WTC11 (cell line): ENCODE data around the gene TMEM79. TPM values are rescaled to one million over a fixed set of nuclear protein-coding genes. Genes with fewer than 3 reads are reported as not detected.

ENCODE experiments used
- ATAC-seq: fragments of 200-7000 bp; cut with Tn5 transposase; 2 replicates; pipeline ENCODE4 v1.10.0; 2021; ENCODE audit warnings: mild to moderate bottlenecking, moderate library complexity
- CTCF ChIA-PET: fragments of 300-600 bp; sonication (Branson Sonifier 250); formaldehyde crosslinking; loops from one replicate; lab custom pipeline; 2021; ENCODE audit warnings: antibody characterized with exemption; lab: Charles Lee
- POLR2A ChIA-PET: fragments of 350-600 bp; sonication (Branson Sonifier 250); formaldehyde crosslinking; loops from one replicate; lab custom pipeline; 2021; ENCODE audit warnings: antibody characterized with exemption; lab: Charles Lee
- DNase-seq: peaks from one replicate; pipeline ENCODE4 v3.0.0; 2021; ENCODE audit warnings: low spot score
- H3K27ac Mint-ChIP-seq: 2 replicates; pipeline ENCODE4 v1.8.0; 2021; ENCODE audit warnings: mixed read lengths
- H3K27me3 Mint-ChIP-seq: 2 replicates; pipeline ENCODE4 v1.8.0; 2021; ENCODE audit warnings: low read depth, mild to moderate bottlenecking, moderate library complexity, mixed read lengths
- H3K36me3 Mint-ChIP-seq: 2 replicates; pipeline ENCODE4 v1.8.0; 2021; ENCODE audit warnings: mixed read lengths
- H3K4me1 Mint-ChIP-seq: 2 replicates; pipeline ENCODE4 v1.8.0; 2022; ENCODE audit warnings: mixed read lengths
- H3K4me3 Mint-ChIP-seq: 2 replicates; pipeline ENCODE4 v1.8.0; 2021; ENCODE audit warnings: mild to moderate bottlenecking, moderate library complexity, mixed read lengths
- H3K9me3 Mint-ChIP-seq: 2 replicates; pipeline ENCODE4 v1.8.0; 2021; ENCODE audit warnings: mixed read lengths
- ARID4B ChIP-seq: sonication (generic); formaldehyde crosslinking; IDR thresholded peaks from 2 replicates; pipeline ENCODE4 v1.8.0; 2023; ENCODE audit warnings: missing genetic modification reagents, mild to moderate bottlenecking, borderline replicate concordance
- ATF6 ChIP-seq: sonication (generic); formaldehyde crosslinking; IDR thresholded peaks from 2 replicates; pipeline ENCODE4 v1.8.1; 2023; ENCODE audit warnings: mild to moderate bottlenecking, missing genetic modification reagents
- CBFB ChIP-seq: sonication (generic); formaldehyde crosslinking; IDR thresholded peaks from 2 replicates; pipeline ENCODE4 v1.8.1; 2022; ENCODE audit warnings: mild to moderate bottlenecking, low read depth, missing genetic modification reagents
- CTCF ChIP-seq: fragments of 200-600 bp; IDR thresholded peaks from 2 replicates; pipeline ENCODE4 v1.8.0; 2022; ENCODE audit warnings: antibody characterized with exemption
- E2F4 ChIP-seq: sonication (generic); formaldehyde crosslinking; IDR thresholded peaks from 2 replicates; pipeline ENCODE4 v1.8.1; 2022; ENCODE audit warnings: low read depth, mild to moderate bottlenecking, moderate library complexity, missing genetic modification reagents, borderline replicate concordance
- ELF4 ChIP-seq: sonication (generic); formaldehyde crosslinking; IDR thresholded peaks from 2 replicates; pipeline ENCODE4 v1.8.1; 2022; ENCODE audit warnings: low read depth, mild to moderate bottlenecking, moderate library complexity, missing genetic modification reagents
- GABPB1 ChIP-seq: sonication (generic); formaldehyde crosslinking; IDR thresholded peaks from 2 replicates; pipeline ENCODE4 v1.8.1; 2023; ENCODE audit warnings: mild to moderate bottlenecking, missing genetic modification reagents
- HMGA2 ChIP-seq: fragments of 250-450 bp; sonication (Bioruptor Pico); IDR thresholded peaks from 2 replicates; pipeline ENCODE4 v1.4.0; 2021; ENCODE audit warnings: mild to moderate bottlenecking, moderate library complexity
- HMGXB4 ChIP-seq: sonication (generic); formaldehyde crosslinking; IDR thresholded peaks from 2 replicates; pipeline ENCODE4 v1.8.1; 2023; ENCODE audit warnings: mild to moderate bottlenecking, moderate library complexity, missing genetic modification reagents
- IRF2 ChIP-seq: sonication (generic); formaldehyde crosslinking; IDR thresholded peaks from 2 replicates; pipeline ENCODE4 v1.8.0; 2022; ENCODE audit warnings: low read depth, missing genetic modification reagents, borderline replicate concordance
- JUN ChIP-seq: sonication (generic); formaldehyde crosslinking; IDR thresholded peaks from 2 replicates; pipeline ENCODE4 v1.8.0; 2023; ENCODE audit warnings: mild to moderate bottlenecking, missing genetic modification reagents
- MAX ChIP-seq: sonication (generic); formaldehyde crosslinking; IDR thresholded peaks from 2 replicates; pipeline ENCODE4 v1.8.0; 2022; ENCODE audit warnings: mild to moderate bottlenecking, missing genetic modification reagents
- NFE2L1 ChIP-seq: sonication (generic); formaldehyde crosslinking; IDR thresholded peaks from 2 replicates; pipeline ENCODE4 v1.8.1; 2023; ENCODE audit warnings: missing genetic modification reagents
- NR2C2 ChIP-seq: sonication (generic); formaldehyde crosslinking; IDR thresholded peaks from 2 replicates; pipeline ENCODE4 v1.8.0; 2022; ENCODE audit warnings: mild to moderate bottlenecking, missing genetic modification reagents
- PRRX2 ChIP-seq: fragments of 250-450 bp; sonication (Bioruptor Pico); IDR thresholded peaks from 2 replicates; pipeline ENCODE4 v1.8.0; 2021; ENCODE audit warnings: mild to moderate bottlenecking
- SMAD4 ChIP-seq: sonication (generic); formaldehyde crosslinking; IDR thresholded peaks from 2 replicates; pipeline ENCODE4 v1.8.0; 2022; ENCODE audit warnings: mild to moderate bottlenecking, missing genetic modification reagents
- SP1 ChIP-seq: sonication (generic); formaldehyde crosslinking; conservative IDR thresholded peaks from 2 replicates; pipeline ENCODE4 v1.8.1; 2022; ENCODE audit warnings: missing genetic modification reagents
- TEAD1 ChIP-seq: sonication (generic); formaldehyde crosslinking; IDR thresholded peaks from 2 replicates; pipeline ENCODE4 v1.8.0; 2022; ENCODE audit warnings: mild to moderate bottlenecking, missing genetic modification reagents
- ZNF121 ChIP-seq: sonication (generic); formaldehyde crosslinking; IDR thresholded peaks from 2 replicates; pipeline ENCODE4 v1.8.0; 2023; ENCODE audit warnings: missing genetic modification reagents
- ZNF423 ChIP-seq: fragments of 250-450 bp; sonication (Bioruptor Pico); IDR thresholded peaks from 2 replicates; pipeline ENCODE4 v2.1.2; 2022; ENCODE audit warnings: mild to moderate bottlenecking, moderate library complexity
- ZNF425 ChIP-seq: fragments of 250-450 bp; sonication (Bioruptor Pico); conservative IDR thresholded peaks from 2 replicates; pipeline ENCODE4 v1.9.0; 2021; ENCODE audit warnings: mild to moderate bottlenecking
- total RNA-seq: library from RNA; stranded (reverse); gene quantifications from 3 replicates; pipeline ENCODE4 v1.2.3, GENCODE V29; 2021

TMEM79 gene
- total RNA-seq, 1 experiment from 2014 or later, result 2.2 TPM

GRCh38 chr1:156291226-156292061, 7.3 kb downstream of the TMEM79 start:
- POLR2A ChIA-PET, result interaction anchor here (0.6 kb wide), 1 partner anchor 314 kb away, joined by 6 read pairs; no protein-coding TSS in a partner anchor
- Mint-ChIP-seq H3K4me1 (peaks cover 7% of the 10 kb centered on the region), H3K36me3 (no peaks in the 10 kb centered on the region), H3K9me3 (no peaks in the 10 kb centered on the region), H3K27me3 (no peaks in the 10 kb centered on the region), H3K4me3 (peak overlapping the region; percentile 90), H3K27ac (peak overlapping the region; percentile 97)
- ATAC-seq, result peak; percentile 99
- TF ChIP-seq ZNF121 (CRISPR knock-in tag) (no peak), TEAD1 (CRISPR knock-in tag) (no peak), JUN (CRISPR knock-in tag) (no peak), E2F4 (CRISPR knock-in tag) (no peak), HMGXB4 (CRISPR knock-in tag) (no peak), MAX (CRISPR knock-in tag) (peak; percentile 68), GABPB1 (CRISPR knock-in tag) (peak; percentile 53; the same call in 1 of the 2 replicates), SP1 (peak; percentile 59; the same call in 1 of the 2 replicates), SMAD4 (CRISPR knock-in tag) (no peak)
- CTCF ChIA-PET, result no interaction called here
- DNase-seq, result peak; percentile 94

- Mint-ChIP-seq H3K36me3 (no peaks in the 10 kb centered on the region), H3K4me3 (no peak overlapping the region), H3K27me3 (no peaks in the 10 kb centered on the region), H3K4me1 (peaks cover 7% of the 10 kb centered on the region), H3K9me3 (no peaks in the 10 kb centered on the region), H3K27ac (no peak overlapping the region)
- no peak for TF ChIP-seq IRF2
- TF ChIP-seq GABPB1 (CRISPR knock-in tag), result no peak
- no peak for TF ChIP-seq ELF4 (CRISPR knock-in tag)
- no peak for TF ChIP-seq ZNF425 (CRISPR knock-in tag)
- TF ChIP-seq CBFB, result no peak
- no peak for TF ChIP-seq ATF6 (CRISPR knock-in tag)
- no peak for TF ChIP-seq NR2C2
- TF ChIP-seq NFE2L1, result no peak
- TF ChIP-seq HMGA2, result no peak
- no peak for TF ChIP-seq CTCF
- TF ChIP-seq ZNF423 (CRISPR knock-in tag), result no peak
- no peak for TF ChIP-seq PRRX2
- TF ChIP-seq JUN (CRISPR knock-in tag), result no peak
- no peak for TF ChIP-seq ARID4B
- POLR2A ChIA-PET, result no interaction called here
- no peak for ATAC-seq
- no peak for DNase-seq
- CTCF ChIA-PET, result interaction anchor here (1.5 kb wide), 1 partner anchor 11 kb away, joined by 4 read pairs; the partner anchor contains the start of gene SMG5
These were observed 8.9 kb downstream of the TMEM79 start for GRCh38 chr1:156293098-156293434.
